Activated CD8-positive, alpha-beta memory T cell treated with anti-CD3 and anti-CD28 coated beads for 1 hour (primary cell): ENCODE measurements around the gene POLR1E.
"Not testable (repeated sequence)": the region's sequence is repeated elsewhere in the genome, so short reads cannot be mapped to it uniquely, and the experiment has no call there.

Experiments
- DNase-seq, 2 donors: peaks; one replicate each; pipeline ENCODE4 v3.0.0-alpha.2; 2020; ENCODE audit warnings: low read depth in 1 of 2; ENCODE audit errors: extremely low read depth in 1 of 2

The POLR1E gene

DNA sequence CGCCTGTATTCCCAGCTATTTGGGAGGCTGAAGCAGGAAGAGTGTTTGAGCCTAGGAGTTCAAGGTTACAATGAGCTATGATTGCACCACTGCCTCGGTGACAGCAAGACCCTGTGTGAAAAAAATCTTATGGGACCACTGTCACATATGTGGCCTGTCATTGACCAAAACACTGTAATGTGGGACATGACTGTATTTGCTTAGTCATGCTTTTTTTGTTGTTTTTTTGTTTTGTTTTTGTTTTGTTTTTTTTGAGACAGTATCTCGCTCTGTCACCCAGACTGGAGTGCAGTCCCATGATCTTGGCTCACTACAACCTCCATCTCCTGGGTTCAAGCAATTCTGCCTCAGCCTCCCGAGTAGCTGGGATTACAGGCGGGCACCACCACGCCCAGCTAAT is 13.5 kb downstream of the POLR1E start:
- DNase-seq, result no peak

DNA sequence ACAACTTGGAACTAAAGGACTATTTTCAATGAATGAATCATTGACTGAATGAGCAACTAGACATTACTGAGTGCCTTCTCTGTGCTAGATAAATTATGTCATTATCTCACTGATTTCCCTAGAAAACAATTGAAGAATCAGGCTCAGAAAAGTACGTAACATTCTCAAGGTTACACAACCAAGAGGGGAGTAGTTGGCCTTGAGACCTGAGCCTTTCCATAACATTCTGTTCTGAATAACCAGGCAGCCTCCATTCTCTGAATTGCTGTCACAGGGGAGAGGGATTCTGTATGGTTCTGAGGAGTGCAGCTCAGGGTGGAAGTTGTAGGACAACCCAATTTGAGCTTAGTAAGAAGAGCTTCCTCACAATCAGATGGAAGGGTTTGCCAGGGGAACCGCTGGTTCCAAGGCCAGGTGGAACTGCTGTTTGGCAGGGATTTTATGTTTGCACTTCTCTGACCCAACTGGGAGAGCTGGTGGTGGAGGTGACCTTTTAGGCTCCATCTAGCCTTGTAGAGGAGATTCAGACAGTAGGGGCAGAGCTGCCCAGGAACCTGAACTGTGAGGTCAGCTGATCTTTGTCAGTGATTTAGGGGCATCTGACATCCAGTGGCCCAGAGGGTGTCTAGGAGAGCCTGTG is 16.3 kb downstream of the POLR1E start:
- no peak for DNase-seq

DNA sequence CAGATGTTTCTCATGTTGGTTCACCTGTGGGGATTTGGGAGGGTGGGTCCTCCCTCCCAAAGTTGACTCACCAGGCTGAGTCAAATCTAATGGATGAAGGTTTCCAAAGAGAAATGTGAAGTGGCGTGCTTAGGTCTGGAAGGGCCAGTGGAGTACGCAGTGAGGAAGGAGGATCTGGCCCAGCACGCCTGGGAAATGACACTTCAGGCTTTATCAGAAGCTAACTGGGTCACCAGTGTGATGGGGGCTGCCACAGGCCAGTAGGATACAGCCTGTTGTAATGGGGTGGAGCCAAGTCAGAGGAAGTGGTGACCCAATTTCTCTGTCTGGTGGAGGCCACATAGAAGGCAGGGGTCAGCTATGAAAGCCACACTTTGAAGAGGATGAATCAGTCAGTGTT is 18.0 kb downstream of the POLR1E start:
- no peak for DNase-seq

DNA sequence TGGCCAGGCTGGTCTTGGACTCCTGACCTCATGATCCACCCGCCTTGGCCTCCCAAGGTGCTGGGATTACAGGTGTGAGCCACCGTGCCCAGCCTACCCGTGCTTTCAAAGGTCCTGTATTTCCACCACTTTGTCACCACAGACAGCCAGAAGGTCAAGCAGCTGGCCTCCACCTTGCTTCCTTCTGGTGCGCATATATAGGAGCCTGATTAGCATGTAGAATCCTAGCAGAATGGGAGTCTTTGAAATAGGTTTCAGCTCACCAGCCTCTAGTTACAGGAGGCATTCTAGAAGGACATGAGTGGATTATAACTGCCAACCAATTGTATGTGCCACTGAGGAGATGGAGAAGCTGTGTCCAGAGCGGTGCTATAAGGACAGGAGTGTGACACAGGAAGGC is 18.9 kb downstream of the POLR1E start:
- no peak for DNase-seq

DNA sequence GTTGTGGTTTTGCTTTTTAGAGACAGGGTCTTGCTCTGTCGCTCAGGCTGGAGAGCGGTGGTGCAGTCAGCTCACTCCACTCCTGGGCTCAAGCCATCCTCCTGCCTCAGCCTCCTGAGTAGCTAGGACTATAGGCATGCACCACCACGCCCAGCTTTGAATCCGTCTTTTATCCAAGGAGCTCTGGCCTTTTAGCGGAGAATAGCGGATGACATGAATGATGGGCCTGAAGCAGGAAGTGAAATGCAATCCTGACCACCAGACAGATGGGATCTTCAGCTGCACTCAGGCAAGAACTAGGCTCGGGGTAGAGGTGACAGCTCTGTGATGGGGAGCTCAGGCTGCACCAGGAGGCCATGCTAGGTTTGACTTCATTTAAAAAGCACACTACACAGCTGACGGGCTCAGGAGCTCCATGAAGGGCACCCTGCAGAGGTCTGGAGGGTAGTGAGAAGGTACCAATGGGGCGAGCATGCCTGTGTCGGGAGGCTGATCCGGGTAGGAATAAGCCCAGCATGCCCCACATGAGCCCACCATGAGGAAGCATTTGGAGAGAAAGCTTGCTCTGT is 21.9 kb downstream of the POLR1E start:
- no peak for DNase-seq

DNA sequence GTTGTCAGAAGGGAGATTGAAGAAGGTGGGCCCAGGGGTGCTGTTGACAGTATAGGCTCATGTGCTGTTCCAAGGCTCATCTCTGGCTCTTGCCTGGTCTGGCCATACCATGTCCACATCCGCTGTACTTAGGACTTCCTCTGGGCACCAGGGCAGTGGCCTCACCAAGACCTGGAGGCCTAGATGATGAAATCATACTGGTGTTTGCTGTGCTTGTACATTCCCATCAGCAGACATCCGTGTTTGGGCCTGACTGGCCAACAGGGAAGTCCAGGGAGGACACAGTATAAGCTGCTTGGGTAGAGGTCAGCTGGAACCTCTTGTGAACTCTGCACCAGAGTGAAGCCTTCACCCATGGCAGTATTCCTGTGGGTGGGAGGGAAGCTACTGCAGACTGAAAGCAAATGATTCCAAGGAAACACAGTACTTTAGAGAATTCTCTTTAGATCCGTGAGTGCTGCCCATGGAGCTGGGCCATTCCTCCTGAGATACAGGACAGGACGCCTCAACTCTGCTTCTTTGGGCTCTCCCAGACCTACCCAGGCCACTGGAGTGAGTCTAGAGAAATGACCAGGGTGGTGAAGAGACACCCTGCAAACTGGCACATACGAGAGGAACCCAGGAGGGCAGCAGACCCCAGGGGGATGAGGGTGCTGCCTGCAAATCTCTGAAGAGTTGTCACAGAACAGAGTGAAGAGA is 22.5 kb downstream of the POLR1E start:
- DNase-seq, result no peak

DNA sequence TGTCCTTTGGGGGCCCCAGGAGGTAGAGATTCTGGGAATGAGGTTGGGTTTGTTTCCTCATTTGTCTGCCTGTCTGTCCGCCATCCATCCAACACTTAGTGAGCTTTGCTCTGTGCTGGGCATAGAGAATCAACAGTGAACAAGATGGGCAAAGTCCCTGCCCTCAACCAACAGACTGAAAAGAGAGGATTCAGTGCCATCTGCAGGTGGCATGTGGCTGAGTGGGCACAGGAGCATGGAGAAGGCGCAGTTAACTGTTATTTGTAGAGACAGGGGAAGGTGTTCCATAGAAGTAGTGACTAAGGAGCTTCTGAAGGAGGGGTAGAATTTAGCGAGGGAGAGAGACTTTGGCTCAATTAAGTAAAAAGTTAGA is 23.1 kb downstream of the POLR1E start:
- no peak for DNase-seq

DNA sequence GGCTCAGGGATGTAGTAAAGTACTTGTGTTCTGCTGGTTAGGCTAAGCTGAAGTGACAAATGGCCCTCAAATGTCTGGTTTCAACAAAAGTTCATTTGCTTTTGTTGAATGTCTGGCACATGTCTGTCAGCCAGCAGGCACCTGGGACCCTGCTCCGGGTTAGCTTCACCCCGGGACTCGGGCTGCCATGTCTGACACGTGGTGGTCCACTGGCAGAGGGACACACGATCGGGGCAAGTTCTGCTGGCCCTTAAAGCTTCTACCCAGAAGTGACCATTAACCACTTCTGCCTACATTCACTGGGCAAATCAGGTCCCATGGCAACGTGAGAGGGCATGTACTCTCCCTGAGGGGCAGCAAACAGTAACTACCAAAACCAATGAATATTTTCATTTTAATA is 23.8 kb downstream of the POLR1E start:
- no peak for DNase-seq

DNA sequence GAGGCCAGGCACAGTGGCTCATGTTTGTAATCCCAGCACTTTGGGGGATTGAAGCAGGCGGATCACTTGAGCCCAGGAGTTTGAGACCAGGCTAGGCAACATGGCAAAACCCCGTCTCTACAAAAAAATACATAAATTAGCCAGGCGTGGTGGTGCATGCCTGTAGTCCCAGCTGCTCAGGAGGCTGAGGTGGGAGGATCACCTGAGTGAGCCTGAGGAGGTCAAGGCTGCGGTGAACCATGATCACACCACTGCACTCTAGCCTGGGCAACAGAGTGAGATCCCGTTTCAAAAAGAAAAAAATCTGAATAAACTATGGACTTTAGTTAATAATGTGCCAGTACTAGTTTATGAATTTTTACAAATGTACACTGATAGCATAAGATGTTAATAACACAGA is 24.3 kb downstream of the POLR1E start:
- not testable (repeated sequence) for DNase-seq

DNA sequence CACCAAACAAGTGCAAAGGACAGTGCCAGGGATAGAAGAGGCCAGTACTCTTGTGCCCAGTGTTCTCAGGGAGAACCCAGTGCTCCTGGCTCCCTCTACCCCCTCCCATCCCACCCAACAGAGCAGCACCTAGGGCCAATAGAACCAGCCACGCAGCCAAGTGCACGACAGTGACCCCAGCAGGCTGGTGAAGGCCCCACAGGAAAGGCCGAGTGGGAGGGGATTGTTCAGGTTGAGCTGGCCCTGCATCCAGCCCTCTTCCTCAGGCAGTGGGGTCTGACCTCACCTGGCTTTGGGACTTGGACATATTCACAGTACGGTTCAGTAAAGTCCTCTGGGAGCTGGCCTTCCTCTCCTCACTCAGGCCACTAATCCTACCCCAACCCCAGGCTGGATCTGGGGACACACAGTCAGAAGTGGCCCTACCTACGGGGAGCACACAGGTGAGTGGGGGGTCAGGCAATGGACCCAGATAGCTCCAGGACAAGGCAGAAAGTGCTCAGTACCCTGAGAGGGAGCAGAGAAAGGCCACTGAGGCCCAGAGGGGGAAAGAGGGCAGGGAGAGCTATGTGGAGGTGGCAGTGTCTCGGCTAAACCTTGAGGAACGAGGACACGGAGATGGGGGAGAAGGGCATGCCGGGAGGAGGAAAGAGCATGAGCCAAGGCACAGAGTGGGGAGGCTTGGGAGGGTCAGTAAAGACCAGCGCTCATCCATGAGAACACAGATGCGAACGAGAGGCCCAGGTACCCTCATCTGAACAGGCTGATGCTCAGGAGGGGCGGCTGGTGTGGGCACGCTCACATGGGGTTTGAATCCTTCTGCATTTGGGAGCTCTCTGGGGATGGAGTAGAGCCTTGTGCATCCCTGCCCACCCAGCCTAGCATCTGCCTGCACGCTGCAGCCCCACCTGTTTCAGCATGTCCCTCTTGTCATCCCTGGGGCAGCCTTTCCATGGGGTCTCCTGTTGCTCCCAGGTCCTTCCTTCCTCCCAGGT is 25.6 kb downstream of the POLR1E start:
- no peak for DNase-seq

DNA sequence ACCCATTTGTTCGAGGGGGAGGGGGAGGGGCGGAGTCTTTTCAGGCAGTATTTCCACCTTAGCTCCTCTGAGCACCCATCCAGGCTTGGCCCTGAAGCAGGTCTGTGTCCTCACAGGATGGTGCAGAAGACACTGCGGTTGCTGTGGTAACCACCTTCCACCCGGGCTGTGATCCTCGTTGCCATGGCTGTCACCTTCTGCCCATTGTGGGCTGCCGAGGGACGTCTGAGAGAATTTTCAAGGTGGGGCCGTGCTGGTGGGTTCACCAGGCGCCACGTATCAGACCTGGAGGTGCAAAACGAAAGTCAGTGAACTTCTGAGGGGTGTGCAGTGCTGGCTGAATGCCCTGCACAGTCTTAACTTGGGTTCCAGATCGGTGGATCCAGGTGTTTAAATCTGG is 26.7 kb downstream of the POLR1E start:
- DNase-seq, result peak in 1 of 2 donors; percentile 15

DNA sequence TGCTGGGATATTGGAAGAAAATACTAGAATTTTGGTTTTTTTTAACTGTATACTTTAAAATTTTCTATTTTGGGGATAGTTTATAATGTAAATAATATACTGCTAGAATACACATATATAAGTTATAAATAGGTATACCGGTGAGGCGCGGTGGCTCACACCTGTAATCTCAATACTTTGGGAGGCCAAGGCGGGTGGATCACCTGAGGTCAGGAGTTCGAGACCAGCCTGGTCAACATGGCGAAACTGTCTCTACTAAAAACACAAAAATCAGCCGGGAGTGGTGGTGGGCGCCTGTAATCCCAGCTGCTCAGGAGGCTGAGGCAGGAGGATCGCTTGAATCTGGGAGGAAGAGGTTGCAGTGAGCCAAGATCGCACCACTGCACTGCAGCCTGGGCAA is 28.7 kb downstream of the POLR1E start:
- not testable (repeated sequence) for DNase-seq

DNA sequence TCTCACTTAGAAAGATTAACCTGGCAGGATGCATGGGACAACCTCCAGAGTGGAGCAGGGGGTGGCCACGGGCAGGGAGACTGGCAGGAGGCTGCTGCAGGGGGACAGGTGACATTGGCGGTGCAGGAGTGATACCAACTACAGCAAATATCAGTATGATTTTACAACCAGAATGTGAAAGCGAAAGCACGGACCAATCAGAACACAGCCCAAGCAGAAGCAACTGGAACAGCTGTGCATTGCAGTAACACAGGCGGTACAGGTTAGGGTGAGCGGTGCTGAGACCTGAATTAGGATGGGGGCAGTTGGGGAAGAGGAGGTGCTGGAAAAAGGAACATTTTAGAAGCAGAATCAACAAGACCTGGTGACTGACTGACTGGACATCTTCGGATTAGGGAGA is 29.3 kb downstream of the POLR1E start:
- no peak for DNase-seq

DNA sequence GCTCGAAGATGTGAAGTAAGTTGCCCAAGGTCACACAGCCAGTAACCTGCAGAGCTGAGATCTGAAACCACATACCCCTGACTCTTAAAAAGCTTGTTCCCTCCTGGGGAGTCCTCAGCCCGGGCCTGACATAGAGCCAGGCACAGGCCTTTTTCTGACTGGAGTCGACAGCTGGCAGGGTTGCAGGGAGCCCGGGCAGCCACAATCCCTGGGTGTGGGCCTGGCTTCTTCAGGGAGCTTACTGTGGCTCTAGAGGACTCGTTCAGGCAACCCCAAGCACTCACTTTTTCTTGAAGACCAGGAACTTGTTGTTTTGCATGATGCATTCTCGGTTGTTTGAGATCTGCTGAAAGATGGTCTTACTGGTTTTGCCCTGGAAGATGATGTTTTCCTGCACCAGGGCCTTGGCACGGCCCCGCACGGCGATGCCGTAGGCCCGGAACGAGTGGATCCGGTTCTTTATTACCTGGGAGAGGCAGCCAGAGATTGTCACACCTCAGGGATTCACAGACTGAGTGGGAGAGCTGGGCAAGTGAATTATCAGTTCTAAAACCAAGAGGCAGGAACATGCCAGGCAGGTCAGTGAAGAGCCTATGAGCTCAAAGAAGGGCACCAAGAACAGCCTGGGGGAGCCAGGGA is 30.0 kb downstream of the POLR1E start:
- no peak for DNase-seq

DNA sequence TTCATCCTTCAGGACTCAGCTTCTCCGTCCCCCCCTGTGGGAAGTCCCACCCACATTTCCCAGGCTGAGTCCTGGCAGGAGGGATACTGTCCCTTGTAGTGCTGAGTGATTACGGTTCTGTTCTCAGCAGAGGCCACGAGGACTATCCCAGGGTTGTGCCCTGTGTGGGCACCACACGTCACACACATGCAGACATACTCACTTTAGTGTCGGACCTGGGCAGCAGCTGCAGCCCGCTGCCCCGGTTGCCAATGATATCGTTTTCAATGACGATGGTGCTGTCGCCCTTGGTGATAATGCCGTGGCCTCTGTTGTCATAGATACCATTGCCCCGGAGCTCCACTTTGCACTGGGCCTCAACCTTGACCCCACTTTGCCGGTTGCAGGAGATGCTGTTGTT is 32.2 kb downstream of the POLR1E start:
- no peak for DNase-seq

DNA sequence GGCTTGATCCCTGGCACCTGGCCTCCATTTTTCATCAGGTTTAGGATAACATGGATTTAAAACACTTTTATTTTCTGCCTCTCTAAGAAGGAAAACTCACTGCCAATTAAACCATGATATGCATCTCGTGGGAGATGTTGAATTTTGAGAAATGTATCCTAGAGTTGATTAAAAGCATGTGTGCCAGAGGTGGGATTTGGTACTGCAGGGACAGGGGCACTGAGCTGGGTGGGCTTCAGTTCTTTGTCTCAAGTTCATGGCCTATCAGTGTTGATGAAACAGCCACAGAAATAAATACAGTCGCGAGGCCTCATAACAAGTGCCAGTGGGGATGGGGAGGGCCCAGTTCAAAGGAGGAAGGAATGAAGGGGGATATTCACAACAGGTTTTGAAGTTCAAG is 34.9 kb downstream of the POLR1E start:
- DNase-seq, result no peak

DNA sequence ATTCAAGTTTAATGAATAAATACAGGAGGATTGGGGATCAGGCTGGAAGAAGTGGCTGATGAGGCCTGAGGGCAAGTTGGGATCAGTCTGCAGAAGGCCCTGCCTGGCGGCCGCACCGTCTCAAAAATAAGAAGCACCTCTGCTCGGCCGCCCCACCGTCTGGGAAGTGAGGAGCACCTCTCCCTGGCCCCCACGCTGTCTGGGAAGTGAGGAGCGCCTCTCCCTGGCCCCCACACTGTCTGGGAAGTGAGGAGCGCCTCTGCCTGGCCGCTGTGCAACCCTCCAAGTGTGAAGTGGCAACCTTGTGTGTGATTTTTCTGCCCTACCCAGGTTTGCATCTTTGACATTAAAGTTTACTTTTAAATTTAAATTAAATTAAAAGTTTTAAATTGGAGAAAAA is 35.4 kb downstream of the POLR1E start:
- no peak for DNase-seq

DNA sequence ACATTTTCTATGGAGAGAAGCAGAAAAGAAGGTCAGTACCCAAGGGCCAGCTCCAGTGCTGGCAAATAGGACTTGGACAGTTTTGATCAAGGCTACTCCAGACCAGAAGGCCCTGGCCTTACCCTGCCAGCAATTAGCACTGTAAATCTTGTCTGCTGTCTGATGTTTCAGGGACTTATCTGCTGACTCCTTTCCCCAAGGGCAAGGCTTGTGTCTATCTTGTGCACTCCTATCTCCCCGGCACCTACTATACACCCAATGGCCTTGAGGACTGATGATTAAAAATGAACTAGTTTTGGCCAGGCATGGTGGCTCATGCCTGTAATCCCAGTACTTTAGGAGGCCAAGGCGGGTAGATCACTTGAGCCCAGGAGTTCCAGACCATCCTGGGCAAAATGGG is 37.2 kb downstream of the POLR1E start:
- no peak for DNase-seq

DNA sequence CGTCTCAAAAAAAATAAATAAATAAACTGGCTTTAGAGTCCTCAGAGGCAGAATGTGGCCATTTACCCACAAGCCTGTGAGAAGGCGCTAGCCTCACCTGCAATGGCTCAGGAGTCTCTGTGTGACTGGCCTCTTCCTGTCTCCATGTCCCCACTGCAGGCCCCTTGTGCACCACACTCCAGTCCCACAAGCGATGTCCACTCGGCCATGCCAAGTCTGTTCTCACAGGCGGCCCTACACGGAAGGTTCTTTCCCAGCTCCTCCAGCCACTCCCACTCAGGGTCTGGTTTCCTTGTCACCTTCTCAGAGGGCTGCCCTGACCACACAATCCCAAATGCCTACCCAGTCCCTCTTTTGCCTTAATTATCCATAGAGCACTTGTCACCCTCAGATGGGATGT is 38.2 kb downstream of the POLR1E start:
- no peak for DNase-seq

DNA sequence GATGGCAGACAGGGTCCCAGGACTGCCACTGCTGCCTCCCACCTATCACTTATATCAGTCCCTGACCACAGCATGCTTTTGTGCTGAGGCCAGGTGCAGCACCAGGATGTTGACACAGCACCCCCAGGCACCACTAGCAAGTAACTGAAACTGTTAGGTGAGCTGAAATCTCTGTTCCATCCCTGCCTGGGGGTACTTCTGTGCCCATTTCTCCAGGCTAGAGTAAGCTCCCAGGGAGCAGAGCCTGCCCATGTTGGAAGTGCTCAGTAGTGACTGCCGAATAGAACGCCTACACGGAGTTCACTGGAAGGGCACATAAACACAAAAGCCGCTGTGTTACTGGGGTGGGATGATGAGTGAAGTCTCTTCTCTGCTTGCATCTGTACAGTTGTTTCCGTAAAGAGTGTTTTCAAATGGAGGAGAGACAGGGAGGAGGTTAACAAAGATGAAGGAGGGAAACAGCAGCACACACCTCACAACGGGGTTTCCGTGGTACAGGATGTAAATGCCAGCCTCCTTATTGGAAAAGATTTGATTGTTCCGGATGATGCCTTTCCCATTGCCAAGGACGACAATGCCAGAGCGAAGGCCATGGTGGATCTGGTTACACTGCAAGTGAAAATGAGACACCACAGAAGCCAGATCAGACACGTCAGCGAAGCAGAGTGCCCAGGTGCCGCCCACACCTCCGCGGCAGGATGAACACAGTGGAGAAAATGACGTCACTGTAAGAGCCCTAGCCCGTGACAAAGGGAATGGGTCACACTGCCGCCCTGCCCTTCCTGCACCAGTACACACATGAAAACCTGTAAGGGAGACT is 43.1 kb downstream of the POLR1E start:
- peak; percentile 30 to 41 for DNase-seq
